HPDE6-E6E7 (cell line): ENCODE results near the gene SLC33A1.
"Not testable (repeated sequence)": the region's sequence is repeated elsewhere in the genome, so short reads cannot be mapped to it uniquely, and the experiment has no call there.

Source experiments
- DNase-seq: peaks from one replicate; pipeline ENCODE4 v3.0.0; 2011; ENCODE audit warnings: missing footprints; ENCODE audit errors: extremely low spot score

The SLC33A1 gene

GRCh38 chr3:155862290-155862982, 8.2 kb upstream of the SLC33A1 start:
- DNase-seq: not testable (repeated sequence)

- DNase-seq: no peak
Measured at GRCh38 chr3:155861476-155862183, 7.4 kb upstream of the SLC33A1 start.

GRCh38 chr3:155860424-155860823, 6.2 kb upstream of the SLC33A1 start:
- not testable (repeated sequence) for DNase-seq

GRCh38 chr3:155859859-155860258, 5.6 kb upstream of the SLC33A1 start:
- no peak for DNase-seq

- no peak for DNase-seq
Measured at GRCh38 chr3:155853214-155854140, 750 bp downstream of the SLC33A1 start.

- no peak for DNase-seq
Measured at GRCh38 chr3:155852341-155852740, 1.9 kb downstream of the SLC33A1 start.

- not testable (repeated sequence) for DNase-seq
Measured at GRCh38 chr3:155849404-155849803, 4.8 kb downstream of the SLC33A1 start.

GRCh38 chr3:155847993-155848392, 6.2 kb downstream of the SLC33A1 start:
- DNase-seq: no peak

GRCh38 chr3:155846119-155846518, 8.1 kb downstream of the SLC33A1 start:
- no peak for DNase-seq

- no peak for DNase-seq
Measured at GRCh38 chr3:155843569-155843968, 10.7 kb downstream of the SLC33A1 start.

GRCh38 chr3:155835341-155836071, 18.7 kb downstream of the SLC33A1 start:
- no peak for DNase-seq

GRCh38 chr3:155828490-155829098, 25.6 kb downstream of the SLC33A1 start:
- not testable (repeated sequence) for DNase-seq

- no peak for DNase-seq
Measured at GRCh38 chr3:155815030-155815545, 39.1 kb downstream of the SLC33A1 start.

GRCh38 chr3:155813224-155813623, 41.0 kb downstream of the SLC33A1 start:
- not testable (repeated sequence) for DNase-seq

- DNase-seq: no peak
Measured at GRCh38 chr3:155809181-155809580, 45.0 kb downstream of the SLC33A1 start.

- no peak for DNase-seq
Measured at GRCh38 chr3:155807823-155808222, 46.4 kb downstream of the SLC33A1 start.

- peak; percentile 73 for DNase-seq
Measured at GRCh38 chr3:155805802-155806618, 48.2 kb downstream of the SLC33A1 start, which contains the start of gene C3orf33. Gene C3orf33, minus strand, starts transcription at chr3:155806278. Its CDS starts 26 bp downstream, at chr3:155806252.

- DNase-seq: no peak
Measured at GRCh38 chr3:155805204-155805801, 48.9 kb downstream of the SLC33A1 start.

- DNase-seq: no peak
Measured at GRCh38 chr3:155804323-155804722, 49.9 kb downstream of the SLC33A1 start.
